Hepatocyte (in vitro differentiated cells): ENCODE data around the gene VGLL4. TPM values are rescaled to one million over a fixed set of nuclear protein-coding genes. Genes with fewer than 3 reads are reported as not detected.

Source experiments
- DNase-seq: peaks from one replicate; pipeline ENCODE4 v3.0.0-alpha.2; 2016; ENCODE audit warnings: low spot score
- H2AFZ ChIP-seq: fragments of 200-600 bp; sonication (generic); 2 replicates; pipeline ENCODE4 v1.6.0; 2016; ENCODE audit warnings: antibody characterized with exemption, mild to moderate bottlenecking
- H3K27ac ChIP-seq: fragments of 200-600 bp; sonication (generic); 2 replicates; pipeline ENCODE4 v1.5.1; 2016; ENCODE audit warnings: mild to moderate bottlenecking
- H3K27me3 ChIP-seq: fragments of 200-600 bp; sonication (generic); 2 replicates; pipeline ENCODE4 v1.6.1; 2016
- H3K36me3 ChIP-seq: fragments of 200-600 bp; sonication (generic); replicated peaks from 2 replicates; pipeline ENCODE4 v1.5.1; 2016; ENCODE audit warnings: low read depth; ENCODE audit not compliant: insufficient read depth
- H3K4me1 ChIP-seq: fragments of 200-600 bp; sonication (generic); 2 replicates; pipeline ENCODE4 v1.5.1; 2016; ENCODE audit warnings: mild to moderate bottlenecking, moderate library complexity; ENCODE audit not compliant: insufficient read depth
- H3K4me2 ChIP-seq: fragments of 200-600 bp; sonication (generic); 2 replicates; pipeline ENCODE4 v1.6.0; 2016
- H3K4me3 ChIP-seq: fragments of 200-600 bp; sonication (generic); 2 replicates; pipeline ENCODE4 v1.5.1; 2016; ENCODE audit warnings: mild to moderate bottlenecking
- H3K79me2 ChIP-seq: fragments of 200-600 bp; sonication (generic); 2 replicates; pipeline ENCODE4 v1.6.0; 2017; ENCODE audit warnings: mild to moderate bottlenecking
- H3K9me2 ChIP-seq: fragments of 200-600 bp; sonication (generic); replicated peaks from 2 replicates; pipeline ENCODE4 v1.6.0; 2017; ENCODE audit warnings: mild to moderate bottlenecking; ENCODE audit not compliant: insufficient read depth
- H3K9me3 ChIP-seq: fragments of 200-600 bp; sonication (generic); 2 replicates; pipeline ENCODE4 v1.5.1; 2016; ENCODE audit warnings: low read depth, mild to moderate bottlenecking
- H4K20me1 ChIP-seq: fragments of 200-600 bp; sonication (generic); 2 replicates; pipeline ENCODE4 v1.6.0; 2016; ENCODE audit warnings: mild to moderate bottlenecking; ENCODE audit not compliant: insufficient read depth, poor library complexity, severe bottlenecking
- EZH2 ChIP-seq: fragments of 200-600 bp; sonication (generic); IDR thresholded peaks from 2 replicates; pipeline ENCODE4 v1.6.1; 2016; ENCODE audit warnings: antibody characterized with exemption, mild to moderate bottlenecking, borderline replicate concordance
- EZH2phosphoT487 ChIP-seq: fragments of 200-600 bp; sonication (generic); IDR thresholded peaks from one replicate; pipeline ENCODE4 v1.6.1; 2018; ENCODE audit warnings: antibody characterized with exemption, mild to moderate bottlenecking, low read depth, moderate library complexity; ENCODE audit not compliant: unreplicated experiment, severe bottlenecking
- WGBS: methylation state at CpG from one replicate; pipeline ENCODE4 v1.1.6; 2016; ENCODE audit warnings: low lambda C conversion rate; ENCODE audit errors: missing lambda C conversion rate; 5-methylcytosine and 5-hydroxymethylcytosine counted together
- polyA plus RNA-seq: library from polyadenylated mRNA; unstranded; fragments of >200 nt; fragmentation: Nextera tagmentation; extraction: Ambion mirVana; gene quantifications from 2 replicates; pipeline ENCODE4 v1.2.1, GENCODE V29; 2016
- total RNA-seq: library from RNA; depleted of rRNA; stranded (reverse); fragments of >200 nt; gene quantifications from 2 replicates; pipeline ENCODE4 v1.2.3, GENCODE V29; 2014
- TF ChIP-seq, protein P1 (sequence below): fragments of 200-600 bp; sonication (generic); IDR thresholded peaks from 2 replicates; pipeline ENCODE4 v1.5.1; 2016; ENCODE audit warnings: antibody characterized with exemption, mild to moderate bottlenecking; ENCODE audit not compliant: poor library complexity

The VGLL4 gene
- total and polyA plus RNA-seq, 2 experiments from 2014 or later: 57.9 to 109 TPM

- no peaks in the 10 kb centered on the region for H3K9me3 ChIP-seq
- H3K4me3 ChIP-seq: no peak overlapping the region
- H3K27ac ChIP-seq: peak overlapping the region; percentile 89
- no peak for DNase-seq
- H3K9me2 ChIP-seq: no peaks in the 10 kb centered on the region
- no peaks in the 10 kb centered on the region for H3K36me3 ChIP-seq
- WGBS: 51% methylated on average over 3 of the region's 3 CpGs
- H3K4me2 ChIP-seq: peak overlapping the region; percentile 73
- peaks cover 96% of the 10 kb centered on the region for H4K20me1 ChIP-seq
- H3K4me1 ChIP-seq: peaks cover 55% of the 10 kb centered on the region
- TF ChIP-seq EZH2phosphoT487 (no peak), EZH2 (no peak)
- TF ChIP-seq, protein P1, sequence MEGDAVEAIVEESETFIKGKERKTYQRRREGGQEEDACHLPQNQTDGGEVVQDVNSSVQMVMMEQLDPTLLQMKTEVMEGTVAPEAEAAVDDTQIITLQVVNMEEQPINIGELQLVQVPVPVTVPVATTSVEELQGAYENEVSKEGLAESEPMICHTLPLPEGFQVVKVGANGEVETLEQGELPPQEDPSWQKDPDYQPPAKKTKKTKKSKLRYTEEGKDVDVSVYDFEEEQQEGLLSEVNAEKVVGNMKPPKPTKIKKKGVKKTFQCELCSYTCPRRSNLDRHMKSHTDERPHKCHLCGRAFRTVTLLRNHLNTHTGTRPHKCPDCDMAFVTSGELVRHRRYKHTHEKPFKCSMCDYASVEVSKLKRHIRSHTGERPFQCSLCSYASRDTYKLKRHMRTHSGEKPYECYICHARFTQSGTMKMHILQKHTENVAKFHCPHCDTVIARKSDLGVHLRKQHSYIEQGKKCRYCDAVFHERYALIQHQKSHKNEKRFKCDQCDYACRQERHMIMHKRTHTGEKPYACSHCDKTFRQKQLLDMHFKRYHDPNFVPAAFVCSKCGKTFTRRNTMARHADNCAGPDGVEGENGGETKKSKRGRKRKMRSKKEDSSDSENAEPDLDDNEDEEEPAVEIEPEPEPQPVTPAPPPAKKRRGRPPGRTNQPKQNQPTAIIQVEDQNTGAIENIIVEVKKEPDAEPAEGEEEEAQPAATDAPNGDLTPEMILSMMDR: no peak
- H2AFZ ChIP-seq: no peak overlapping the region
- no peaks in the 10 kb centered on the region for H3K27me3 ChIP-seq
- peaks cover 100% of the 10 kb centered on the region for H3K79me2 ChIP-seq
These were observed 7.3 kb downstream of the VGLL4 start for GRCh38 chr3:11636394-11636770.

GRCh38 chr3:11635680-11636393 lies 7.9 kb downstream of the VGLL4 start:
- 59% methylated on average over 7 of the region's 7 CpGs for WGBS
- peaks cover 55% of the 10 kb centered on the region for H3K4me1 ChIP-seq
- H3K27ac ChIP-seq: peak overlapping the region; percentile 89
- H3K79me2 ChIP-seq: peaks cover 100% of the 10 kb centered on the region
- no peaks in the 10 kb centered on the region for H3K27me3 ChIP-seq
- peaks cover 99% of the 10 kb centered on the region for H4K20me1 ChIP-seq
- H3K9me3 ChIP-seq: no peaks in the 10 kb centered on the region
- no peak for DNase-seq
- no peaks in the 10 kb centered on the region for H3K9me2 ChIP-seq
- no peak overlapping the region for H2AFZ ChIP-seq
- H3K4me3 ChIP-seq: no peak overlapping the region
- no peaks in the 10 kb centered on the region for H3K36me3 ChIP-seq
- TF ChIP-seq, protein P1: no peak
- TF ChIP-seq EZH2phosphoT487: no peak
- TF ChIP-seq EZH2: no peak
- H3K4me2 ChIP-seq: peak overlapping the region; percentile 73

- Histone ChIP-seq H3K4me3 (no peak overlapping the region), H3K36me3 (no peaks in the 10 kb centered on the region), H4K20me1 (peaks cover 100% of the 10 kb centered on the region), H3K9me3 (no peaks in the 10 kb centered on the region), H2AFZ (no peak overlapping the region), H3K9me2 (no peaks in the 10 kb centered on the region), H3K27ac (peak overlapping the region; percentile 89), H3K4me2 (peak overlapping the region; percentile 73), H3K4me1 (peaks cover 53% of the 10 kb centered on the region), H3K79me2 (peaks cover 100% of the 10 kb centered on the region), H3K27me3 (no peaks in the 10 kb centered on the region)
- no peak for DNase-seq
- 79% methylated on average over 4 of the region's 4 CpGs for WGBS
- TF ChIP-seq, protein P1: no peak
- TF ChIP-seq EZH2phosphoT487 (no peak), EZH2 (no peak)
These were observed 8.6 kb downstream of the VGLL4 start for GRCh38 chr3:11634974-11635612.
